HFFc6 (cell line): Measurements from ENCODE around the gene IKZF4. TPM values are rescaled to one million over a fixed set of nuclear protein-coding genes. Genes with fewer than 3 reads are reported as not detected.
A peak's percentile ranks its signal among the peaks of the same experiment; 100 is the strongest.
"Not testable (repeated sequence)": the region's sequence is repeated elsewhere in the genome, so short reads cannot be mapped to it uniquely, and the experiment has no call there.

Source experiments
- DNase-seq: peaks from one replicate; pipeline ENCODE4 v3.0.0-alpha.2; 2018
- H3K27ac Mint-ChIP-seq: 2 replicates; pipeline ENCODE4 v1.8.0; 2020; ENCODE audit warnings: mild to moderate bottlenecking, mixed read lengths
- H3K27me3 Mint-ChIP-seq: 2 replicates; pipeline ENCODE4 v1.8.0; 2021; ENCODE audit warnings: mild to moderate bottlenecking, moderate library complexity, mixed read lengths; ENCODE audit not compliant: insufficient read depth
- H3K36me3 Mint-ChIP-seq: 2 replicates; pipeline ENCODE4 v1.8.0; 2021; ENCODE audit warnings: low read depth, mixed read lengths
- H3K4me1 Mint-ChIP-seq: 2 replicates; pipeline ENCODE4 v1.8.0; 2020; ENCODE audit warnings: low read depth, mixed read lengths
- H3K4me3 Mint-ChIP-seq: 2 replicates; pipeline ENCODE4 v1.8.0; 2020; ENCODE audit warnings: mild to moderate bottlenecking, moderate library complexity, mixed read lengths
- H3K9me3 Mint-ChIP-seq: 2 replicates; pipeline ENCODE4 v1.8.0; 2020; ENCODE audit warnings: mild to moderate bottlenecking, mixed read lengths
- CTCF ChIP-seq: fragments of 200-600 bp; sonication (generic); IDR thresholded peaks from 2 replicates; pipeline ENCODE4 v1.5.0; 2021; ENCODE audit warnings: antibody characterized with exemption, mild to moderate bottlenecking
- total RNA-seq, 6 experiments: library from RNA; stranded (reverse); fragmentation: NEBNext Ultra II Directional; extraction: Animal tissue kit (Norgen Biotek cat#: 25700); gene quantifications; 2 replicates in 1 of 6; 3 replicates in 5 of 6; pipeline ENCODE4 v1.2.3, GENCODE V29; 2021

IKZF4 gene
- total RNA-seq, 6 experiments from 2014 or later, result 5.2 to 7.2 (median 5.9) TPM

DNA sequence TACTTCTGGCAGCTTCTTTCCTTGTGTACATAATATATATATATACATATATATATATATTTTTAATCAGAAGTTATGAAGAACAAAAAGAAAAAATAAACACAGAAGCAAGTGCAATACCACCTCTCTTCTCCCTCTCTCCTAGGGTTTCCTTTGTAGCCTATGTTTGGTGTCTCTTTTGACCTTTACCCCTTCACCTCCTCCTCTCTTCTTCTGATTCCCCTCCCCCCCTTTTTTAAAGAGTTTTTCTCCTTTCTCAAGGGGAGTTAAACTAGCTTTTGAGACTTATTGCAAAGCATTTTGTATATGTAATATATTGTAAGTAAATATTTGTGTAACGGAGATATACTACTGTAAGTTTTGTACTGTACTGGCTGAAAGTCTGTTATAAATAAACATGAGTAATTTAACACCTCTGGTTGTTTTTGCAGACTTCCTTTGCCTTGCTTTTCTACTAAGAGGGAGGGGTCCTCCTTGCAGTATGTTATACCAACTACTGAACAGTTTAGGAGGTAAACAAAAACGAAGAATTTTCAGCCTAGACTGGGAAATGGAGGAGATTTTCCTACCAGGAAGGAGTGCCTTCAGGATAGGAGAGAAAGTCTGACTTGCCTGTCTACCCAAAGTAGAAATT lies 17.3 kb downstream of the IKZF4 start:
- Mint-ChIP-seq H3K27ac (no peak overlapping the region), H3K4me1 (peaks cover 18% of the 10 kb centered on the region), H3K4me3 (no peak overlapping the region), H3K27me3 (peaks cover 5% of the 10 kb centered on the region), H3K36me3 (peaks cover 16% of the 10 kb centered on the region), H3K9me3 (peaks cover 10% of the 10 kb centered on the region)
- no peak for DNase-seq
- TF ChIP-seq CTCF, result no peak

- Mint-ChIP-seq H3K27me3 (peaks cover 5% of the 10 kb centered on the region), H3K9me3 (peaks cover 10% of the 10 kb centered on the region), H3K36me3 (peaks cover 21% of the 10 kb centered on the region), H3K4me3 (no peak overlapping the region), H3K27ac (no peak overlapping the region), H3K4me1 (peaks cover 28% of the 10 kb centered on the region)
- DNase-seq, result no peak
- TF ChIP-seq CTCF, result no peak
These were observed 19.3 kb downstream of the IKZF4 start for GRCh38 chr12:56040151-56040550.

- Mint-ChIP-seq H3K27me3 (peaks cover 5% of the 10 kb centered on the region), H3K9me3 (peaks cover 10% of the 10 kb centered on the region), H3K36me3 (peaks cover 25% of the 10 kb centered on the region), H3K4me1 (peaks cover 29% of the 10 kb centered on the region), H3K27ac (peak overlapping the region; percentile 97), H3K4me3 (peak overlapping the region; percentile 99)
- no peak for DNase-seq
- no peak for TF ChIP-seq CTCF
These were observed 20.2 kb downstream of the IKZF4 start for GRCh38 chr12:56040963-56041551.

DNA sequence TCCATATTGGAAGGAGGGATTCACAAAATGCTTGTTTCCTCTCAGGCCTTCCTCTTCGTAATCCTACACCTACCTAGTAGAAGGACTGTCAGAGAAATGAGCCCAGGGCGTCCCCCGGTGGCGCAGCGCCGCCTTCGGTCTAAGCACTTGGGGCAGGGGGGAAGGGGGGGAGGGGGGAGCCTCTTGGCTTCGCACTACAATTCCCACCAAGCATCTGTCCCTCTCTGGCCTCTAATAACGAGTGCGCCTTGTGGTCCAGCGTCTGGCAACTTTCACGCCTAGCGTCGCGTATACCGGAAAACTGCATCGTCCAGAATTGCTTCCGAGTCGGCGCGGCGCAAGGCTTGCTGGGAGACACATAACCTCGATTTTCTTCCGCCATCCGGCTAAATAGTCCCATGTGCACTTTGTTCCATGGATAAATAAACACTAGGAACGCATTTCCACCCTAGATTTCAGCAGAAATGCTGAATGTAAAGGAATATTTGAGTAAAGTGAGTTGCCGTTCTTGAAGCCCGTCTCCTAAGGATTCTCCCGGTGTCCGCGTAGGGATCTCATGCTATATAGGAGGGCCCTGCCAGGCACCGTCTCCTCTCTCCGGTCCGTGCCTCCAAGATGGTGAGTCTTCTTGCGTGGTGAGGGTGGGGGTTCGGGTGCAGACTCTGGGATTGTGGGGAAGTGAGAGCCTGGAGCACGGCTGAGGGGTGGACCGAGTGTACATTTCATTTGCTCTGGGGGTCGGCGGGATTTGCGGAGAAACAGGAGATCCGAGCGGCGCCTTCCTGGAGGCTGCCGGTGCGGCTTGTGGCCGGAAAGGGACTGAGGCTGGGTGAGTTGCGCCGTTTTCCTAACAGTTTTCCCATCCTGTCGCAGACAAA lies 20.9 kb downstream of the IKZF4 start, which contains the start of gene RPS26:
TSS of gene RPS26 (plus strand) at position 367 of the 878 bp plus-strand sequence. CDS start at position 616, 249 bp downstream.
- Mint-ChIP-seq H3K36me3 (peaks cover 25% of the 10 kb centered on the region), H3K4me1 (peaks cover 37% of the 10 kb centered on the region), H3K27ac (peak within 1 kb of the TSS; percentile 97), H3K27me3 (peaks cover 5% of the 10 kb centered on the region), H3K9me3 (peaks cover 10% of the 10 kb centered on the region), H3K4me3 (peak within 1 kb of the TSS; percentile 99)
- peak; percentile 99 for DNase-seq
- peak; percentile 77 for TF ChIP-seq CTCF

DNA sequence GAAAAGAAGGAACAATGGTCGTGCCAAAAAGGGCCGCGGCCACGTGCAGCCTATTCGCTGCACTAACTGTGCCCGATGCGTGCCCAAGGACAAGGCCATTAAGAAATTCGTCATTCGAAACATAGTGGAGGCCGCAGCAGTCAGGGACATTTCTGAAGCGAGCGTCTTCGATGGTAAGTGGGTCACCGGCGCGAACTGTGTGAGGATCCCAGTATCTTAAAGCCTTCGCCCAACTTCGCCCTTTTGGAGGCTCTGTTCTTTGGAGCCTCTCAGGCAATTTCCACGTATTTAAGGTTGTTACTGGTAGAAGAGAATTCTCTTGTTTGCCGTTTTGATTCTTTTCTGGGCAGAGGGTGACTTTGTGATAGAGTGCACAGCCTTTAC lies 21.6 kb downstream of the IKZF4 start:
- peak overlapping the region; percentile 97 for H3K27ac Mint-ChIP-seq
- peaks cover 25% of the 10 kb centered on the region for H3K36me3 Mint-ChIP-seq
- not testable (repeated sequence) for DNase-seq, H3K27me3 Mint-ChIP-seq, H3K9me3 Mint-ChIP-seq
- H3K4me3 Mint-ChIP-seq, result peak overlapping the region; percentile 99
- H3K4me1 Mint-ChIP-seq, result peaks cover 42% of the 10 kb centered on the region
